ENCODE data around the gene CRYGD. TPM values are rescaled to one million over a fixed set of nuclear protein-coding genes. Genes with fewer than 3 reads are reported as not detected.
"Not testable (repeated sequence)": the region's sequence is repeated elsewhere in the genome, so short reads cannot be mapped to it uniquely, and the experiment has no call there.

The CRYGD gene
- not detected for total RNA-seq

DNA sequence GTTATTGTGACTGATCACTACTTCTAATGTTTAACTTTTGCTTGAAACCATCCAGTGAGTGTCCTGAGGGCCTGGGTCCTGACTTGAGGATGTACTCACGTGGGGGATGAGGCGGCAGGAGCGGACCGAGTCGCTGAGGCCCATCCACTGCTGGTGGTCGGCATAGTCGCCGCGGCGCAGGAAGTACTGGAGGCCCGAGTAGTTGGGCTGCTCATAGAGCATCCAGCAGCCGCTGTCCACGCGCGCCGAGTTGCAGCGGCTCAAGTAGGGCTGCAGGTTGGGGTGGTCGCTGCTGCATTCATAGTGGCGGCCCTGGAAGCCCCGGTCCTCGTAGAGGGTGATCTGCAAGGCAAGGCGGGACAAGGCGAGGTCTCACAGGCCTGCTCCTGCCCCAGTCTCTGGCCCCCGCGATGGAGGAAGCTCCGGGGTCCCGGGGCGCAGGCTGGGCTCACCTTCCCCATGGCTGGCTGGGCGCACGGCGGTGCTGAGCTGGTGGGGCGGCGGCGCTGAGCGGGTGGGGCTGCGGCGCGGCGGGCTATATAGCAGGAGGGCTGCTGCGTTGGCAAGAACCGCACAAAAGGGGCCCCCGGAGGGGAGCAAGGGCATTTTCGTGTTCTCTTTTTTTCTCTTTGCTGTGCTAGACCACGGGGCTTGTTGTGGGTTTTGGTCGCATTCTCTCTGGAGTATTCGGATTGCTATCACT lies at the start of gene CRYGD:
TSS of gene CRYGD (minus strand) at position 512 of the 703 bp plus-strand sequence. CDS start at position 461, 51 bp downstream.
- H3K4me1 Mint-ChIP-seq; CTCF ChIA-PET; H3K4me3 Mint-ChIP-seq; H3K9me3 Mint-ChIP-seq; H3K36me3 Mint-ChIP-seq (ENCODE audit: low read depth); H3K27ac Mint-ChIP-seq; POLR2A ChIA-PET; DNase-seq: not testable (repeated sequence)
- H3K27me3 Mint-ChIP-seq = peaks cover 22% of the 10 kb centered on the region

DNA sequence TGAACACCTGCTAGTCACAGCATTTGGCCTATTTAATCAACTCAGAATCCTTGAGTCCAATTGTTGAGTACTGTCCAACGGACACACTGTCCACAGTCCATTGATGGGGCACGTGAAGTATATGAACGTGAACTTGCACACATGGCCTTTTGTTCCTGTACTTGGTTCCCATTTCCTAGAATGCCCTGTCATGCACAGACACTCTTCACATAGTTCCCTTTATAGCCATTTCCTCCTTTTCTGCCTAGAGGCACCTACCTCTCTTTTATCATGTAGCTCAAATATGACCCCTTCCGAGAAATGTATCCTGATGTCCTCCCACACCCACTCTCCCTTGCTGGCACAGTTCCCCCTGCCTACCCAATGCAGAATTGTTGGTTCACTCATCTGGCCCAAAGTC lies 47.8 kb upstream of the CRYGD start:
- Mint-ChIP-seq H3K9me3 (no peaks in the 10 kb centered on the region), H3K27ac (no peak overlapping the region), H3K27me3 (peaks cover 22% of the 10 kb centered on the region), H3K4me1 (no peaks in the 10 kb centered on the region), H3K4me3 (no peak overlapping the region), H3K36me3 (ENCODE audit: low read depth) (no peaks in the 10 kb centered on the region)
- ChIA-PET POLR2A (no interaction called here), CTCF (interaction anchor here (1.6 kb wide), 1 partner anchor 11 kb away, joined by 3 read pairs; no protein-coding TSS in a partner anchor)
- DNase-seq = no peak

DNA sequence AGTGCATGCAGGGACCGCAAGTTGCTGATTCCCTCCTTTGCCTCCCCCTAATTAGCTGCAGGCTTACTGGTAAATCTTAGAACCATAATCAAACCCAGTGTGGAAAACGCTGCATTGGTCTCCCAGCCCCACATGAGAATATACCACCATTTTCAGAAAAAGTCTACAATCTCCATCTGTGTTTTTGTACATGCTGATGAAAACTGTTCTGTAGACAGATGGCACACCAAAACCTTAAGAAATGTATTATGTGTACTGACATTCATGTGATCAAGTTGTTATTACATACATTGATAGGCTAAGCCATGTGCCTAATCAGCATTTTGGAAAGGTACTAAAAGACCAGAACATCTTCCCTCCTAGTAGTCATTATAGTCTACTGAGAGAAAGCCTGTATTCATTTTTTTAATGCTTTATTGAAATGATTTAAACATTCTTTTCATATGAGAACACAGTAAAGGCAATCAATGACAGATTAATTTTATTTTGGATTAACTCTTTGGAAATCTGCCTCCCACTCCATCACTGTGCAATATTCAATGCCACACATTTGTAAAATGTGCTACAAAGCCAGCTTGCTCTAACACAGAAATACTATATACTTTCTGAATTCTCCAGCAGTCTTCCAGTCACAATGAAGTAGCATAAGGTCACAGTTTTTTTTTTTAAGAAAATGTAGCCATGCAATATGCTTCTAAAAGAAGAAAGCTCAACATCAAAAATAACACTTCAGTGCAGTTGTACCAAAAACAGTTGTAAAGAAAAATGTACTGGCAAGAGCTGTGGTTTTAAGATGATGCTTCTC lies 40.8 kb upstream of the CRYGD start:
- ChIA-PET POLR2A (no interaction called here), CTCF (interaction anchor here (0.8 kb wide), 1 partner anchor 10 kb away, joined by 3 read pairs; no protein-coding TSS in a partner anchor)
- Mint-ChIP-seq H3K9me3 (no peaks in the 10 kb centered on the region), H3K4me1 (no peaks in the 10 kb centered on the region), H3K4me3 (no peak overlapping the region), H3K36me3 (ENCODE audit: low read depth) (no peaks in the 10 kb centered on the region), H3K27me3 (peaks cover 25% of the 10 kb centered on the region), H3K27ac (no peak overlapping the region)
- no peak for DNase-seq

DNA sequence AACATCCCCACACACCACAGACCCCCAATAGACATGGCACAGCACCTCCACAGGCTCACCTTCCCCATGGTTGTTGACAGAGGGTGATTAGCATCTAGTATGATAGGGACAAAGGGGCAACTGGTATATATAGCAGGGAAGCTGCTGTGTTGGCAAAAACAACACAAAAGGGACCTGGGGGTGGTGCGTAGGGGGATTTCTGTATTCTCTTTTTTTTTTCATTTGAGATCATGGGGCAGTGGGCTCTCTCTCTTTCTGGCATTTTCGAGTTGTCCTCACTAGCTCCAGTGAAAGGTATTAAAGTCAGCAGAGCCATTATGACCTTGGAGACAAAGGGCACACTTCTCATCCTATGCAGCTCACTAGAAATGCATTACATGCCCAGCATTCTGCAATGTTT lies 39.2 kb upstream of the CRYGD start, which contains the start of gene CRYGA:
TSS of gene CRYGA (minus strand) at position 101 of the 400 bp plus-strand sequence. CDS start at position 68, 33 bp downstream.
- ChIA-PET POLR2A (no interaction called here), CTCF (no interaction called here)
- Mint-ChIP-seq H3K9me3 (no peaks in the 10 kb centered on the region), H3K27me3 (peaks cover 18% of the 10 kb centered on the region), H3K4me3 (no peak within 1 kb of the TSS), H3K27ac (no peak within 1 kb of the TSS), H3K36me3 (ENCODE audit: low read depth) (no peaks in the 10 kb centered on the region), H3K4me1 (no peaks in the 10 kb centered on the region)
- no peak for DNase-seq

DNA sequence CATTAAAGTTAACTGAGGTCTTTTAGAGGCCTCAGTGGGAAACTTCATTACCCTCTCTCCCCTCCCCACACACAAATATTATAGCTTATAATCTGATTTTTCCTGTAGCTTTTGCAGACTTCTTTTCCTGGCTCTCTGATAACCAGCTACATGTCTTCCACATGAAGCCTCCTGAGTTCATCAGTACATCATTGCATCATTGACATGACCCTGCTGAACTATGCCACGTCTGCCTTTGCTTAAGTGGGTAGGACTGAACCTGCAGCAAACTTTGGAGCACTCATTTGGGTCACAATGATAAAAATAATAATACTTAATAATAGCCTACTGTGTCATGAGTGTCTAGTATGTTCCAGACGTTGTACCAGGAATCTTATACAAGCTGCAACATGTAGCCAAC lies 32.1 kb upstream of the CRYGD start:
- Mint-ChIP-seq H3K4me3 (no peak overlapping the region), H3K9me3 (no peaks in the 10 kb centered on the region), H3K27ac (no peak overlapping the region), H3K36me3 (ENCODE audit: low read depth) (no peaks in the 10 kb centered on the region), H3K4me1 (no peaks in the 10 kb centered on the region), H3K27me3 (no peaks in the 10 kb centered on the region)
- POLR2A ChIA-PET = no interaction called here
- CTCF ChIA-PET = no interaction called here
- DNase-seq = no peak

DNA sequence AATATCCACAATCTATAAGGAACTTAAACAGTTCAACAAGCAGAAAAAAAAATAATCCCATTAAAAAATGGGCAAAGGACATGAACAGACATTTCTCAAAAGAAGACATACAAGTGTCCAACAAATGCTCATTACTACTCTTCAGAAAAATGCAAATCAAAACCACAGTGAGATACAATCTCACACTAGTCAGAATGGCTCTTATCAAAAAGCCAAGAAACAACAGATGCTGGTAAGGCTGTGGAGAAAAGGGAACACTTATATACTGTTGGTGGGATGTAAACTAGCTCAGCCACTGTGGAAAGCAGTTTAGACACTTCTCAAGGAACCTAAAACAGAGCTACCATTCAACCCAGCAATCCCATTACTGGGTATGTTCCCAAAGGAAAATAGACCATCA lies 28.8 kb upstream of the CRYGD start:
- ChIA-PET POLR2A (no interaction called here), CTCF (no interaction called here)
- no peak for DNase-seq
- Mint-ChIP-seq H3K27ac (no peak overlapping the region), H3K4me1 (no peaks in the 10 kb centered on the region), H3K27me3 (peaks cover 5% of the 10 kb centered on the region), H3K36me3 (ENCODE audit: low read depth) (no peaks in the 10 kb centered on the region), H3K9me3 (no peaks in the 10 kb centered on the region), H3K4me3 (no peak overlapping the region)

DNA sequence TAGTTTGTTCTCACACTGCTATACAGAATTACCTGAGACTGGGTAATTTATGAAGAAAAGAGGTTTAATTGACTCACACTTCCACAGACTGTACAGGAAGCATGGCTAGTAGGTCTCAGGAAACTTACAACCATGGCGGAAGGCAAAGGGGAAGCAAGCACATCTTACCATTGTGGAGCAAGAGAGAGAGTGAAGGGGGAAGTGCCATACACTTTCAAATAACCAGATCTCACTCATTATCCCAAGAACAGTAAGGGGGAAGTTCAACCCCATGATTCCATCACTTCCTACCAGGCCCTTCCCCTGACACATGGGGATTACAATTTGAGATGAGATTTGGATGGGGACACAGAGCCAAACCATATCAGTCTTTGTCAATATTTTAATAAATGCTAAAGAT lies 26.6 kb upstream of the CRYGD start:
- ChIA-PET POLR2A (no interaction called here), CTCF (no interaction called here)
- peaks cover 5% of the 10 kb centered on the region for H3K27me3 Mint-ChIP-seq
- H3K4me1 Mint-ChIP-seq = no peaks in the 10 kb centered on the region
- H3K27ac Mint-ChIP-seq = no peak overlapping the region
- no peak for DNase-seq
- H3K4me3 Mint-ChIP-seq = no peak overlapping the region
- H3K36me3 Mint-ChIP-seq (ENCODE audit: low read depth) = no peaks in the 10 kb centered on the region
- no peaks in the 10 kb centered on the region for H3K9me3 Mint-ChIP-seq

DNA sequence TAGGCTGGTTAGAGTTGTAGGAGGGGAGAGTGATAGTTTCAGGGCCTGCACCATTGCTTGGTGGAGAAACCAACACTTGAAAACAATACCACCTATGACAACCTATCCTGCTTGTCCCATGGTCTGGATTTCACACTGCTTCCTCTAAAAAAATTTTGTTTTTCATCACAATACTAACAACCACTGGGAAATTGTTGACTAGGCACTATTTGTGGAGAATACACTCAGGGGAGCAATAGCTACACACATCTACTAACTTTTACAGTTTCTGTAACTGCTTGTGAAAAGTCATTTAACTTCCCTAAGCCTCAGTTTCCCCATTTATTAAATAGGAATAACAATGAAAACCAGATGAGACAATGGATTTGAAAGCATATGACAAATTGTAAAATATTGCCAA lies 25.8 kb upstream of the CRYGD start:
- H3K4me3 Mint-ChIP-seq = no peak overlapping the region

DNA sequence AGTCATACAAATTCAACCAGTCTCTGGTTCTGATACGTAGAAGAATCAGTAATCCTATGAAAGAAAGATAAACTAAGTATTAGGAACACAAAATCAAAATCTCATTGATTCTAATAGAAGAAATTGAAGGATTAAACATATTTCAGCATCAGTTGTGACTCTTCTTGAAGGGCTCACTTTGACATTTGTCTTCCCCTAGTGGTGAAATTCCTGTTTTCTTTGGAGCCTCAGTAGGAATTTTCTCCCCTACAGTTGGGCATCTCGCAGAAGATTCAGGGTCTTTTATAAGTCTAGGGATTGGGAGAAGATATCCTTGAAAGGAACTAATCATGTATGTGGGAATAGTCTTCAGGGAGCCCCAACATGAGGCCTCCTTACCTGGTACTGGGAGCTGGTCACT lies 24.5 kb upstream of the CRYGD start:
- Mint-ChIP-seq H3K27ac (no peak overlapping the region), H3K4me1 (no peaks in the 10 kb centered on the region), H3K4me3 (no peak overlapping the region), H3K9me3 (no peaks in the 10 kb centered on the region), H3K27me3 (peaks cover 5% of the 10 kb centered on the region), H3K36me3 (ENCODE audit: low read depth) (no peaks in the 10 kb centered on the region)
- POLR2A ChIA-PET = no interaction called here
- no peak for DNase-seq
- CTCF ChIA-PET = interaction anchor here (1.3 kb wide), 1 partner anchor 29 kb away, joined by 3 read pairs; no protein-coding TSS in a partner anchor

More for the DNA sequence above, 25.8 kb upstream of the CRYGD start:
- Mint-ChIP-seq H3K9me3 (no peaks in the 10 kb centered on the region), H3K36me3 (ENCODE audit: low read depth) (no peaks in the 10 kb centered on the region), H3K27me3 (peaks cover 5% of the 10 kb centered on the region), H3K4me1 (no peaks in the 10 kb centered on the region), H3K27ac (no peak overlapping the region)
- CTCF ChIA-PET = no interaction called here
- DNase-seq = no peak
- POLR2A ChIA-PET = no interaction called here

DNA sequence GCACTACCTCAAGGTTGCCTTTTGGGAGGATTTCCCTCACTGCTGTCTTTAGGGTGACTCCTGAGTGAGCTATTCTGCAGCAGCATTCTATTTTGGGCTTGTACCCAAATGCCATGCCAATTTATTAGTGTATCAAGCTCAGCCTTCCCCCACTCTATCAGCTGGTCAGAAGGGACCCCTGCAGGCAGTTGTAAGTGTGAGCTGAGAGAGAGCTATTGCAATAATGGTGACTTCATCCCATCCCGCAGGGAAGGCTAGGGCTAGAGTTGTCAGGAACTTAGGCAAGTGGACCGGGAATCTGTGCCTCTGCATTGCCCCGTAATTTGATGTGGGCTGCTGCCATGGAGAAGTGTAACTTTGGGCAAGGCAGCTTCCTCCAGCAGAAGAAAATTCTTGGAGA lies 23.4 kb upstream of the CRYGD start:
- Mint-ChIP-seq H3K4me1 (no peaks in the 10 kb centered on the region), H3K27ac (no peak overlapping the region), H3K36me3 (ENCODE audit: low read depth) (no peaks in the 10 kb centered on the region), H3K27me3 (peaks cover 5% of the 10 kb centered on the region), H3K9me3 (no peaks in the 10 kb centered on the region), H3K4me3 (no peak overlapping the region)
- ChIA-PET CTCF (interaction anchor here (1.3 kb wide), 1 partner anchor 30 kb away, joined by 3 read pairs; no protein-coding TSS in a partner anchor), POLR2A (no interaction called here)
- no peak for DNase-seq

DNA sequence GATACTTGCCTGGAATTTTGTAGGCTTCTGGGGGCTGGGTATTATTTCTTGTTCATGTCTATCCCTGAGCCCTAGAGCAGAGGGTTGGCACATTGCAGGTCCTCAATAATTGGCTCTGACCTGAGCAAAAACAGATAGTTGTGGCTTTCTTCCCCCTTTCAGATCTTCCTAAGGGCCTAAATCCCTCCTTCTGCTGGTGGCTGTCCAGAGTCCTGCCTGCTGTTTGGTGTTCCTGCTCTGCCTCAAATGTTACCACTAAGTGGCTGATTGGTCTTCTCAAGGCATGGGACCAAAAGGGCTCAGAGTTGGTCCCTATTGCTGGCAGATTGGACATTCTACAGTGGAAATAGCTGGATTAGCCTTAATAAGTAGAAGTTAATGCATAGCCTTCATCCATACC lies 22.7 kb upstream of the CRYGD start:
- Mint-ChIP-seq H3K4me3 (no peak overlapping the region), H3K4me1 (no peaks in the 10 kb centered on the region), H3K9me3 (no peaks in the 10 kb centered on the region), H3K27ac (no peak overlapping the region), H3K36me3 (ENCODE audit: low read depth) (no peaks in the 10 kb centered on the region), H3K27me3 (peaks cover 5% of the 10 kb centered on the region)
- POLR2A ChIA-PET = no interaction called here
- DNase-seq = no peak
- CTCF ChIA-PET = no interaction called here

DNA sequence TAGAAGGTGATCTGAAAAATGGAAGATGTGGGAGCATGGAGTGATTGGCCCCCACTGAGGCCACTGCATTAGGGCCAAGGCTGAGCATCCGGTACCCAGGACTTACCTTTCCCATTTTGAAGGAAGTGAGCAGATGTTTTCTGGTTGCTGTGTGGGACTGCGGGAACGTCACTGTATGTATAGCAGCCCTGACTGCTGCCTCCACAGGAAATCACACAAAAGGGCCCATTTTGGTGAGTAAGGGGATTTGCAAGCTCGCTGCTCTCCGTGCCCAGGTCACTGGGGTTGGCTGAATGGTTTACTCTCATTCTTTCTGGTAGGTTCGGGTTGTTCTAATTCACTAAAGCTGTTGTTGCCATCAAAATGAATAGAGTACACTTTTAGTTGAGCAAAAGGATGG lies 21.7 kb upstream of the CRYGD start, which contains the start of gene CRYGB:
TSS of gene CRYGB (minus strand) at position 153 of the 400 bp plus-strand sequence. CDS start at position 115, 38 bp downstream.
- Mint-ChIP-seq H3K9me3 (no peaks in the 10 kb centered on the region), H3K4me1 (no peaks in the 10 kb centered on the region), H3K4me3 (no peak within 1 kb of the TSS), H3K27ac (no peak within 1 kb of the TSS), H3K27me3 (peaks cover 5% of the 10 kb centered on the region), H3K36me3 (ENCODE audit: low read depth) (no peaks in the 10 kb centered on the region)
- CTCF ChIA-PET = no interaction called here
- POLR2A ChIA-PET = no interaction called here
- no peak for DNase-seq

DNA sequence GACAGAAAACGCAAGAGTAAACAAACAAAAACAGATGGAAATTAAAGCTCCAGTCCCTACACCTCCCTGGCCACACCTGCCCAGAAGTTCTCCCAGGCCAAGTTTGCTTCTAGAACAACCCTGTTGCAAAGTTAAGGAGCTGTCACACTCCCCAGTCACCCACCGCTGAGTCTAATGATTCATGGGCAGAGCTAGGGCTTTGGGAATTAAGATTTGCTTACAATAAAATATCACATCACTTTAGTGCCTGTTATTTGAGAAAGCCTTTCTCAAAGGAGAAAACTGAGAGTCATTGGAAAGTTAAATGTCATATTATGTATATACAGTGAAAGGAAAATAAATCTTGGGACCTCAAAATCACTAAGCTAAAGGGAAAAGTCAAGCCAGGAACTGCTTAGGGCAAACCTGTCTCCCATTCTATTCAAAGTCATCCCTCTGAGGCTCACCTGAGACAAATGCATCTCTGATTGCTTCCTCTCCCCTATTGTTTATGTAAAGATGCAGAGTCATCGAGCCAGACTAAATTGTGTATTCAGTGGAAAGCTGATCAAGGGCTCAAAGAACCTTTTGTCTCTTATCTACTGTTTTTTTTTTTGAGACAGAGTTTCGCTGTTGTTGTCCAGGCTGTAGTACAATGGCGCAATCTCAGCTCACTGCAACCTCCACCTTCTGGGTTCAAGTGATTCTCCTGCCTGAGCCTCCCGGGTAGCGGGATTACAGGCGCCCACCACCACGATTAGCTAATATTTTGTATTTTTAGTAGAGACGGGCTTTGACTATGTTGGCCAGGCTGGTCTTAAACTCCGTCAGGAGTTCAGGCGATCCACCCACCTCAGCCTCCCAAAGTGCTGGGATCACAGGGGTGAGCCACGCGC lies 18.8 kb upstream of the CRYGD start:
- Mint-ChIP-seq H3K36me3 (ENCODE audit: low read depth) (no peaks in the 10 kb centered on the region), H3K27ac (no peak overlapping the region), H3K4me1 (no peaks in the 10 kb centered on the region), H3K4me3 (no peak overlapping the region), H3K27me3 (no peaks in the 10 kb centered on the region), H3K9me3 (no peaks in the 10 kb centered on the region)
- ChIA-PET POLR2A (no interaction called here), CTCF (interaction anchor here (1.2 kb wide), 1 partner anchor 32 kb away, joined by 4 read pairs; no protein-coding TSS in a partner anchor)
- no peak for DNase-seq

Data from activated CD4-positive, alpha-beta memory T cell treated with anti-CD3 and anti-CD28 coated beads, Interleukin-2, amount 10 ng/mL, durations not matched to agents 7 days and 5 days (primary cell).